KMS-11 (cell line): ENCODE measurements around the gene DNAH6.

Experiments
- H2AFZ ChIP-seq: fragments of 200-600 bp; sonication (generic); 2 replicates; pipeline ENCODE4 v1.6.1; 2016; ENCODE audit warnings: antibody characterized with exemption, mixed run types, low read depth
- H3K27ac ChIP-seq: fragments of 200-600 bp; sonication (generic); 2 replicates; pipeline ENCODE4 v1.6.1; 2016; ENCODE audit warnings: mild to moderate bottlenecking, mixed run types
- H3K27me3 ChIP-seq: fragments of 200-600 bp; sonication (generic); 2 replicates; pipeline ENCODE4 v1.6.1; 2017; ENCODE audit warnings: mild to moderate bottlenecking, low read depth, mixed run types, moderate library complexity; ENCODE audit not compliant: insufficient read depth
- H3K36me3 ChIP-seq: fragments of 200-600 bp; sonication (generic); 2 replicates; pipeline ENCODE4 v1.6.1; 2017; ENCODE audit warnings: mild to moderate bottlenecking, mixed run types; ENCODE audit not compliant: insufficient read depth
- H3K4me1 ChIP-seq: fragments of 200-600 bp; sonication (generic); 2 replicates; pipeline ENCODE4 v1.6.1; 2016; ENCODE audit warnings: mild to moderate bottlenecking, low read depth, mixed run types; ENCODE audit not compliant: poor library complexity, severe bottlenecking
- H3K4me2 ChIP-seq: fragments of 200-600 bp; sonication (generic); 2 replicates; pipeline ENCODE4 v1.7.0; 2016; ENCODE audit warnings: mild to moderate bottlenecking, mixed run types
- H3K4me3 ChIP-seq: fragments of 200-600 bp; sonication (generic); IDR thresholded peaks from 2 replicates; pipeline ENCODE4 v1.6.1; 2017; ENCODE audit warnings: low read depth, low read length, mixed read lengths; ENCODE audit not compliant: insufficient read depth
- H3K79me2 ChIP-seq: fragments of 200-600 bp; sonication (generic); 2 replicates; pipeline ENCODE4 v1.6.1; 2016; ENCODE audit warnings: low read depth, mixed run types; ENCODE audit not compliant: insufficient read depth
- H3K9ac ChIP-seq: fragments of 200-600 bp; sonication (generic); 2 replicates; pipeline ENCODE4 v1.6.1; 2016; ENCODE audit warnings: mild to moderate bottlenecking, mixed run types
- H4K20me1 ChIP-seq: fragments of 200-600 bp; sonication (generic); 2 replicates; pipeline ENCODE4 v1.6.1; 2016; ENCODE audit warnings: mild to moderate bottlenecking, mixed run types; ENCODE audit not compliant: insufficient read depth
- TF ChIP-seq, protein P1 (sequence below): fragments of 200-600 bp; sonication (generic); conservative IDR thresholded peaks from 2 replicates; pipeline ENCODE4 v1.6.1; 2017; ENCODE audit warnings: low read depth, mild to moderate bottlenecking, antibody characterized with exemption, low read length, moderate library complexity, mixed read lengths

The DNAH6 gene

DNA sequence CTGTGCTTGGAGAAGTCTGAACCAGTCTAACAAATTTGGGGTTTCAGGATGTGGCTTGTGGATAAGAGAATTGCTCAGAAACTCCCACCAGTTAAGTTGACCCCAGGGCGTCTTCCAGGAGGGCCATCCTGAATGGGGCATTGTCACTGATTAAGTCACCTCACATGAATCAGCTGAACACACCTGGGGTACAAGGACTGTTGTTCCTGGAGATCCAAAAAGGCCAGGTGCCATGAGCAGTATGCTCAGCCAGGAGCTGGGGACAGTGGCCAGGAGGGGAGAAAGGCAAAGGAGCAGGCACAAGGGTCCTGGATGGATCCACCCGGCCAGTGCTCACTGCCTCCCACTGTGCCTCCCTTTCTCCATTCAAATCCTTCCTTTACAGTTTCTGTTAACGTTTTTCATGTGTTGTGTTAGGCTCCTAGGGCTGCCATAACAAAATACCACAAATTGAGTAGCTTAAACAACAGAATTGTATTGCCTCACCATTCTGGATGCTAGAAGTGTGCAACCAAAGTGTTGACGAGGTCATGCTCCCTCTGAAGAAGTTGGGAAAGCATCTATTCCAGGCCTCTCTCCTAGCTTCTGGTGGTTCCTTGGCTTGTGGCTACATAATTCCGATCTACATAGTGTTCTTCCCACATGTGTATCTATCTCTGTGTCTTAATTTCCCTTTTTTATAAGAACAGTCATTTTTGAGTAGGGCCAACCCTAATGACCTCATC lies 331.2 kb downstream of the DNAH6 start:
- Histone ChIP-seq H3K36me3 (no peaks in the 10 kb centered on the region), H3K9ac (no peak overlapping the region), H4K20me1 (no peaks in the 10 kb centered on the region), H3K79me2 (no peaks in the 10 kb centered on the region), H3K4me2 (no peak overlapping the region), H3K27me3 (no peaks in the 10 kb centered on the region), H3K4me3 (no peak overlapping the region), H2AFZ (no peak overlapping the region), H3K4me1 (no peaks in the 10 kb centered on the region), H3K27ac (no peak overlapping the region)
- TF ChIP-seq, protein P1, sequence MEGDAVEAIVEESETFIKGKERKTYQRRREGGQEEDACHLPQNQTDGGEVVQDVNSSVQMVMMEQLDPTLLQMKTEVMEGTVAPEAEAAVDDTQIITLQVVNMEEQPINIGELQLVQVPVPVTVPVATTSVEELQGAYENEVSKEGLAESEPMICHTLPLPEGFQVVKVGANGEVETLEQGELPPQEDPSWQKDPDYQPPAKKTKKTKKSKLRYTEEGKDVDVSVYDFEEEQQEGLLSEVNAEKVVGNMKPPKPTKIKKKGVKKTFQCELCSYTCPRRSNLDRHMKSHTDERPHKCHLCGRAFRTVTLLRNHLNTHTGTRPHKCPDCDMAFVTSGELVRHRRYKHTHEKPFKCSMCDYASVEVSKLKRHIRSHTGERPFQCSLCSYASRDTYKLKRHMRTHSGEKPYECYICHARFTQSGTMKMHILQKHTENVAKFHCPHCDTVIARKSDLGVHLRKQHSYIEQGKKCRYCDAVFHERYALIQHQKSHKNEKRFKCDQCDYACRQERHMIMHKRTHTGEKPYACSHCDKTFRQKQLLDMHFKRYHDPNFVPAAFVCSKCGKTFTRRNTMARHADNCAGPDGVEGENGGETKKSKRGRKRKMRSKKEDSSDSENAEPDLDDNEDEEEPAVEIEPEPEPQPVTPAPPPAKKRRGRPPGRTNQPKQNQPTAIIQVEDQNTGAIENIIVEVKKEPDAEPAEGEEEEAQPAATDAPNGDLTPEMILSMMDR: no peak

DNA sequence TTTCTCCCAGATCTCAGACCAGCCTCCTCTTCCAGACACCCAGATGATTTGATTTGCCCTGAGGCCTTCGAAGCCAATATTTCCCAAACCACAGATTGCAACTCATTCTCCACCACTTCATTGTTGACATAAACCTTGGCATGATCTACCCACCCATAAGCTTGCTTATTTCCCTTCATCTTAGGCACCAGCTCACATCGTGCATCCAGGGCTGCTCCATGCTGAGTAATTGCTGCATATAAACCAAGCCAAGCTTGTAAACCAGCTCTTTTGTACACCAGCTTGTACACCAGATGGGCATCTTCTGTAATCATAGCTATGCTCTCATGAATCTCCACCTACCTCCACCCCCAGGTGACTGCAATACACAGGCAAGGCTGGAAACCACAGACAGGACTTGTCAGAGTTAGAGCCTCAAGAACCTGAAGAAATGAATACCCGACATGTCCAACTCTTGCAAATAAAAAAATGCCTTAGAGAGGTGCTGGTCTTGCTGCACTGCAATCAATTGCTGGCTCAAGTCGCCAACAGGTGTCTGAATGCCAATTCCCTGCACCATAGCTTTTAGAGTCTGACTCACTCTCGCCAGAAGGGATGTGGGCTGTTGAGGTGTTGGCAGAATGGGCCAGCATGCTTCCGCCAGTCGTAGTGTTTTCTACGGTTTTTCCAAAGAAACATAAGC lies 333.1 kb downstream of the DNAH6 start:
- Histone ChIP-seq H2AFZ (no peak overlapping the region), H3K79me2 (no peaks in the 10 kb centered on the region), H3K27me3 (no peaks in the 10 kb centered on the region), H3K27ac (no peak overlapping the region), H3K36me3 (no peaks in the 10 kb centered on the region), H4K20me1 (no peaks in the 10 kb centered on the region), H3K4me2 (no peak overlapping the region), H3K4me3 (no peak overlapping the region), H3K4me1 (no peaks in the 10 kb centered on the region), H3K9ac (no peak overlapping the region)
- TF ChIP-seq, protein P1: no peak

DNA sequence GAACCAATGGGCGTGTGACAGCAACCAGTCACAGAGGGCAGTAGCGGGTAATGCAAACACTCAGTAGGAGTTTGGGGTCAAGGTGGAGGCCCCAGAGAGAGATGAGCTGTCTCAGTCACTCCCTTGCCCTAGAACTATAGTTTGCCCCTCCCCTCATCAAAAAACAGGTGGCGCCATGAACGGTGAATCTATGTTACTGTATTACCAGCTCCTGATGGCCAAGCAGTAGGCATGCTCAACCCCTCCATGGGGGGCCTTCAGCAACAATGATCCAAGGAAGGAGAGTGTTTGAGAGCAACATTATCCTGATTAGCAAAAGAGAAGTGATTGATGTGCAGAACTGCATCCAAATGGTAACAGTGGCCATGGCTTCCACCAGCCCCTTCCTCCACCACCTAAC lies 334.2 kb downstream of the DNAH6 start:
- no peaks in the 10 kb centered on the region for H3K4me1 ChIP-seq
- H3K4me2 ChIP-seq: no peak overlapping the region
- no peaks in the 10 kb centered on the region for H3K27me3 ChIP-seq
- no peaks in the 10 kb centered on the region for H3K79me2 ChIP-seq
- no peak overlapping the region for H3K4me3 ChIP-seq
- H3K36me3 ChIP-seq: no peaks in the 10 kb centered on the region
- H2AFZ ChIP-seq: no peak overlapping the region
- no peak overlapping the region for H3K27ac ChIP-seq
- TF ChIP-seq, protein P1: no peak
- no peak overlapping the region for H3K9ac ChIP-seq
- H4K20me1 ChIP-seq: no peaks in the 10 kb centered on the region

DNA sequence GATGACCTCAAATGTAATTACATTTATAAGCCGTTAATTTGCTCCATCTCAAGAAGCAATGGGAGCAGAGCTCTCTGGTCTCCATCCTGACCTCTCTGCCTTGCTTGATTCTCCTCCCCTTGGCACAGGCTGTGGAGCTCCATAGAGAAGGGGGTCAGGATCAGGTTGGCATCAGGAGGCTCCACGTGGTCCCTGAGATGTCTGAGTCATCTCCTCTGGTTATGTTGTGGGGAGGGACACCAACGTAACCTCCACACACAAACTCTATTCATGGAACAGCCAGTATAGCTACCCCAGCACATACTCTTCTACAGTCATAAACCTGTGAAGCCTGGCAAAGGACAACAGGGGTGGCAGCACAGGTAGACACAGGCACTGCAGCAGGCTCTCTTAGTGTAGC lies 335.6 kb downstream of the DNAH6 start:
- Histone ChIP-seq H3K27ac (no peak overlapping the region), H3K79me2 (no peaks in the 10 kb centered on the region), H2AFZ (no peak overlapping the region), H3K36me3 (no peaks in the 10 kb centered on the region), H3K4me2 (no peak overlapping the region), H3K4me3 (no peak overlapping the region), H3K9ac (no peak overlapping the region), H4K20me1 (no peaks in the 10 kb centered on the region), H3K4me1 (peaks cover 2% of the 10 kb centered on the region), H3K27me3 (no peaks in the 10 kb centered on the region)
- TF ChIP-seq, protein P1: no peak
